H1 (cell line): ENCODE measurements around the gene SLC2A1. TPM values are rescaled to one million over a fixed set of nuclear protein-coding genes. Genes with fewer than 3 reads are reported as not detected.

Experiments
- CTCF ChIA-PET: fragments of 300-600 bp; sonication (Branson Sonifier 250); formaldehyde crosslinking; loops from one replicate; lab custom pipeline; 2021; ENCODE audit not compliant: partially characterized antibody; lab: Charles Lee
- POLR2A ChIA-PET: fragments of 300-600 bp; sonication (Branson Sonifier 250); formaldehyde crosslinking; loops from one replicate; lab custom pipeline; 2021; ENCODE audit warnings: inconsistent platforms; ENCODE audit not compliant: partially characterized antibody; lab: Charles Lee
- DNase-seq, 2 experiments: peaks; one replicate each; pipeline versions ENCODE4 v3.0.0 to v3.0.0-alpha.2; 2010 to 2022; ENCODE audit warnings: low spot score in 2 of 2, low read depth in 1 of 2, mixed read lengths in 1 of 2
- FAIRE-seq: peaks from 2 replicates; lab custom pipeline; 2011; peaks lifted over from hg19 to GRCh38; lab: Jason Lieb, UNC
- H2AFZ ChIP-seq: 2 replicates; pipeline ENCODE4 v1.8.1; 2012; ENCODE audit warnings: low read length, inconsistent platforms
- H2AK5ac ChIP-seq: 2 replicates; pipeline ENCODE4 v1.6.1; 2013; ENCODE audit warnings: low read depth, low read length
- H2BK120ac ChIP-seq: replicated peaks from 2 replicates; pipeline ENCODE3; 2013; ENCODE audit warnings: low read depth, low read length, inconsistent platforms
- H2BK12ac ChIP-seq: 2 replicates; pipeline ENCODE4 v1.6.1; 2013; ENCODE audit warnings: low read depth, low read length
- H2BK15ac ChIP-seq: 2 replicates; pipeline ENCODE4 v1.6.1; 2013; ENCODE audit warnings: low read length
- H2BK20ac ChIP-seq: 2 replicates; pipeline ENCODE4 v1.6.1; 2013; ENCODE audit warnings: low read length
- H2BK5ac ChIP-seq: 2 replicates; pipeline ENCODE4 v1.6.1; 2013; ENCODE audit warnings: low read depth, low read length
- H3K14ac ChIP-seq: 2 replicates; pipeline ENCODE4 v1.6.1; 2013; ENCODE audit warnings: inconsistent platforms; ENCODE audit not compliant: insufficient read length
- H3K18ac ChIP-seq: 2 replicates; pipeline ENCODE4 v1.6.1; 2013; ENCODE audit warnings: low read length; ENCODE audit errors: extremely low read depth
- H3K23ac ChIP-seq: 2 replicates; pipeline ENCODE4 v1.6.1; 2013; ENCODE audit warnings: inconsistent platforms; ENCODE audit not compliant: insufficient read length
- H3K23me2 ChIP-seq: 2 replicates; pipeline ENCODE4 v1.6.1; 2013; ENCODE audit warnings: low read depth, low read length
- H3K27ac ChIP-seq: 2 replicates; pipeline ENCODE4 v1.6.1; 2011; ENCODE audit warnings: low read depth, low read length, inconsistent platforms
- H3K27me3 ChIP-seq, 4 experiments: replicated peaks in 1 of 4; 1 replicate in 1 of 4; 2 replicates in 3 of 4; pipeline versions ENCODE4 v1.6.1 to v1.8.1; 2011 to 2013; ENCODE audit warnings: low read length in 3 of 4, mild to moderate bottlenecking in 3 of 4, inconsistent platforms in 2 of 4, mixed read lengths in 2 of 4, moderate library complexity in 1 of 4; ENCODE audit not compliant: control insufficient read depth in 3 of 4, insufficient read depth in 3 of 4; ENCODE audit errors: extremely low read depth in 1 of 4
- H3K36me3 ChIP-seq, 4 experiments: 2 replicates each; pipeline versions ENCODE4 v1.6.1 to v1.8.1; 2011 to 2013; ENCODE audit warnings: mild to moderate bottlenecking in 4 of 4, low read length in 3 of 4, moderate library complexity in 2 of 4, control low read depth in 1 of 4, inconsistent platforms in 1 of 4; ENCODE audit not compliant: insufficient read depth in 4 of 4, control insufficient read depth in 2 of 4
- H3K4ac ChIP-seq: replicated peaks from 2 replicates; pipeline ENCODE3; 2013; ENCODE audit warnings: low read length, low read depth, mixed read lengths, inconsistent platforms; ENCODE audit not compliant: insufficient read length
- H3K4me1 ChIP-seq, 4 experiments: replicated peaks in 1 of 4; 1 replicate in 1 of 4; 2 replicates in 3 of 4; pipeline versions ENCODE4 v1.6.1 to v1.8.1; 2011 to 2013; ENCODE audit warnings: low read length in 3 of 4, inconsistent platforms in 2 of 4, mixed read lengths in 1 of 4; ENCODE audit not compliant: insufficient read depth in 4 of 4, control insufficient read depth in 3 of 4
- H3K4me2 ChIP-seq, 2 experiments: 2 replicates each; pipeline versions ENCODE4 v1.6.1 to v1.8.1; 2011 to 2013; ENCODE audit warnings: low read depth in 2 of 2, low read length in 2 of 2, control low read depth in 1 of 2, inconsistent platforms in 1 of 2, mild to moderate bottlenecking in 1 of 2; ENCODE audit not compliant: insufficient read depth in 1 of 2
- H3K4me3 ChIP-seq, 4 experiments: fragments of 200-600, 300-600 bp in 1 of 4; sonication (generic), shearing (Covaris generic), sonication (Bioruptor Twin) in 1 of 4; 2 replicates each; pipeline versions ENCODE4 v1.5.1 to v1.8.1; 2011 to 2016; ENCODE audit warnings: low read length in 4 of 4, low read depth in 3 of 4, control low read depth in 2 of 4, inconsistent platforms in 2 of 4, mild to moderate bottlenecking in 2 of 4, mixed read lengths in 1 of 4, moderate library complexity in 1 of 4; ENCODE audit not compliant: insufficient read depth in 2 of 4; ENCODE audit errors: extremely low read depth in 1 of 4
- H3K56ac ChIP-seq: replicated peaks from 2 replicates; pipeline ENCODE3; 2013; ENCODE audit warnings: low read depth, mild to moderate bottlenecking, mixed read lengths, low read length, inconsistent platforms; ENCODE audit not compliant: insufficient read length
- H3K79me1 ChIP-seq: 2 replicates; pipeline ENCODE4 v1.6.1; 2013; ENCODE audit warnings: low read depth, low read length, control low read depth
- H3K79me2 ChIP-seq, 2 experiments: 2 replicates each; pipeline versions ENCODE4 v1.6.1 to v1.8.1; 2012 to 2013; ENCODE audit warnings: low read length in 2 of 2, mild to moderate bottlenecking in 2 of 2, inconsistent platforms in 1 of 2; ENCODE audit not compliant: insufficient read depth in 2 of 2, control insufficient read depth in 1 of 2
- H3K9ac ChIP-seq, 4 experiments: replicated peaks in 1 of 4; 1 replicate in 1 of 4; 2 replicates in 3 of 4; pipeline versions ENCODE4 v1.6.1 to v1.8.1; 2011 to 2013; ENCODE audit warnings: low read depth in 3 of 4, low read length in 3 of 4, control low read depth in 2 of 4, mild to moderate bottlenecking in 2 of 4, moderate library complexity in 2 of 4, inconsistent platforms in 1 of 4; ENCODE audit errors: extremely low read depth in 1 of 4
- H3K9me3 ChIP-seq, 2 experiments: 2 replicates each; pipeline versions ENCODE4 v1.6.1 to v1.8.1; 2012 to 2013; ENCODE audit warnings: mild to moderate bottlenecking in 2 of 2, moderate library complexity in 2 of 2, control low read depth in 1 of 2, inconsistent platforms in 1 of 2, low read depth in 1 of 2, low read length in 1 of 2, mixed read lengths in 1 of 2; ENCODE audit not compliant: insufficient read depth in 2 of 2
- H4K20me1 ChIP-seq, 2 experiments: replicated peaks in 1 of 2; 2 replicates each; pipeline versions ENCODE3 to v1.8.1; 2011 to 2013; ENCODE audit warnings: inconsistent platforms in 2 of 2, low read length in 2 of 2, mild to moderate bottlenecking in 1 of 2; ENCODE audit not compliant: insufficient read depth in 2 of 2, control insufficient read depth in 1 of 2
- H4K5ac ChIP-seq: 2 replicates; pipeline ENCODE4 v1.6.1; 2013; ENCODE audit warnings: low read length, low read depth, mixed read lengths, inconsistent platforms; ENCODE audit not compliant: insufficient read length
- H4K8ac ChIP-seq: 2 replicates; pipeline ENCODE4 v1.8.0; 2013; ENCODE audit warnings: mild to moderate bottlenecking, moderate library complexity, low read length, inconsistent platforms; ENCODE audit not compliant: insufficient read depth; ENCODE audit errors: extremely low read depth
- H4K91ac ChIP-seq: replicated peaks from 2 replicates; pipeline ENCODE3; 2013; ENCODE audit warnings: low read length, mixed read lengths, inconsistent platforms; ENCODE audit not compliant: insufficient read length
- ATF3 ChIP-seq: IDR thresholded peaks from 2 replicates; pipeline ENCODE4 v1.6.1; 2011; ENCODE audit warnings: low read depth, mild to moderate bottlenecking, low read length; ENCODE audit not compliant: insufficient read depth
- BCL11A ChIP-seq, 2 experiments: IDR thresholded peaks; one replicate each; pipeline ENCODE4 v1.6.1; 2011; ENCODE audit warnings: low read depth in 2 of 2, low read length in 2 of 2, mild to moderate bottlenecking in 2 of 2
- HDAC2 ChIP-seq, 2 experiments: fragments of 300-600 bp in 1 of 2; sonication (generic) in 1 of 2; IDR thresholded peaks; 2 replicates each; pipeline ENCODE4 v1.6.1; 2011 to 2012; ENCODE audit warnings: low read depth in 2 of 2, low read length in 2 of 2, mild to moderate bottlenecking in 2 of 2, moderate library complexity in 2 of 2, borderline replicate concordance in 1 of 2, inconsistent platforms in 1 of 2
- HDAC6 ChIP-seq: IDR thresholded peaks from one replicate; pipeline ENCODE4 v1.7.1; 2012; ENCODE audit warnings: low read depth, mild to moderate bottlenecking, inconsistent platforms, low read length, moderate library complexity
- JUN ChIP-seq: IDR thresholded peaks from 2 replicates; pipeline ENCODE4 v1.6.1; 2011; ENCODE audit warnings: low read depth, mild to moderate bottlenecking, improper control_type of control experiment, low read length
- SUZ12 ChIP-seq: fragments of 200-600 bp; sonication (generic); IDR thresholded peaks from 2 replicates; pipeline ENCODE4 v1.6.1; 2012; ENCODE audit warnings: mild to moderate bottlenecking, inconsistent platforms, low read length, moderate library complexity, mixed read lengths
- WGBS, 2 experiments: shearing (Covaris generic) in 1 of 2; methylation state at CpG; one replicate each; pipeline versions ENCODE4 v1.1.6 to v1.1.7; 2013 to 2015; ENCODE audit warnings: low lambda C conversion rate in 2 of 2, mixed read lengths in 2 of 2, inconsistent platforms in 1 of 2, low coverage in 1 of 2, missing lambda C conversion rate in 1 of 2; ENCODE audit not compliant: insufficient replicate concordance in 2 of 2, insufficient coverage in 1 of 2, insufficient read length in 1 of 2; ENCODE audit errors: extremely low coverage in 1 of 2, missing lambda C conversion rate in 1 of 2; 5-methylcytosine and 5-hydroxymethylcytosine counted together
- polyA plus RNA-seq, 7 experiments: library from polyadenylated mRNA; depleted of rRNA in 3 of 7; stranded (reverse) in 5 of 7; unstranded in 2 of 7; fragments of >200 nt in 5 of 7; fragments of 200-250 nt in 2 of 7; gene quantifications; 1 replicate in 5 of 7; 2 replicates in 1 of 7; 4 replicates in 1 of 7; pipeline versions ENCODE4 v1.2.1 to v1.2.3, GENCODE V29; 2011 to 2013; ENCODE audit warnings: missing spikeins in 2 of 7, mixed read lengths in 2 of 7
- total RNA-seq: library from RNA; stranded (reverse); fragmentation: NEBNext Ultra II Directional; extraction: Animal tissue kit (Norgen Biotek cat#: 25700); gene quantifications from 2 replicates; pipeline ENCODE4 v1.2.1, GENCODE V29; 2021

The SLC2A1 gene
- total and polyA plus RNA-seq, 2 of the 8 experiments (the other 6 are each of a cell fraction or from before 2014, with no cell fraction given): 230 to 308 TPM

GRCh38 chr1:42961312-42962091 is 2.8 kb upstream of the SLC2A1 start:
- DNase-seq: no peak
- H3K36me3 ChIP-seq: peaks cover 0 to 3% (median 0%) of the 10 kb centered on the region in 4 experiments; a peak in 1 of 8 replicates
- TF ChIP-seq SUZ12 (no peak), HDAC6 (no peak), ATF3 (no peak), HDAC2 (IDR thresholded peaks at IDR 0.05; ENCODE audit: borderline replicate concordance in 1 of 2, low read depth in 2 of 2, low read length in 2 of 2) (no peak), BCL11A (IDR thresholded peaks at IDR 0.05; ENCODE audit: low read depth in 2 of 2, low read length in 2 of 2) (no peak), JUN (no peak)
- TF ChIP-seq, all 59 proteins: peak for 0
- H3K4ac ChIP-seq: peak overlapping the region; percentile 16
- H3K56ac ChIP-seq: no peak overlapping the region
- H4K20me1 ChIP-seq: peaks cover 6 to 13% of the 10 kb centered on the region in 2 experiments
- peak overlapping the region; percentile 93; the same call in 1 of the 2 replicates for H2BK15ac ChIP-seq
- ChIA-PET CTCF (interaction anchor here (0.6 to 5.2 kb wide), 4 partner anchors 17 to 112 kb away, joined by 3 to 24 read pairs (median 4); no protein-coding TSS in a partner anchor), POLR2A (interaction anchor here (0.5 to 14.7 kb wide), 13 partner anchors 10 to 99 kb away, joined by 3 to 140 read pairs (median 5); no protein-coding TSS in a partner anchor)
- peak overlapping the region; percentile 71; the same call in 1 of the 2 replicates for H2AK5ac ChIP-seq
- H2BK5ac ChIP-seq: peak overlapping the region; percentile 98; the same call in 1 of the 2 replicates
- FAIRE-seq: no peak
- peak overlapping the region; percentile 30 to 81; a peak in 3 of 4 replicates for H3K4me2 ChIP-seq
- no peak overlapping the region for H3K9ac ChIP-seq
- H3K14ac ChIP-seq: no peak overlapping the region
- WGBS, 2 experiments: 88% methylated on average over 6 of the region's 6 CpGs; no CpG with 5 or more reads in 1 of the 2 experiments
- H3K9me3 ChIP-seq: no peaks in the 10 kb centered on the region
- H3K23ac ChIP-seq: no peak overlapping the region
- no peaks in the 10 kb centered on the region for H3K27me3 ChIP-seq
- H4K5ac ChIP-seq: no peak overlapping the region
- H3K23me2 ChIP-seq: peaks cover 4% of the 10 kb centered on the region; the same call in 1 of the 2 replicates
- H4K8ac ChIP-seq: no peak overlapping the region
- no peak overlapping the region for H3K4me3 ChIP-seq
- peaks cover 17 to 34% (median 24%) of the 10 kb centered on the region in 4 experiments for H3K4me1 ChIP-seq
- H4K91ac ChIP-seq: peak overlapping the region; percentile 26
- H2BK20ac ChIP-seq: peak overlapping the region; percentile 92
- H3K18ac ChIP-seq: peak overlapping the region; percentile 86
- H2BK120ac ChIP-seq: peak overlapping the region; percentile 8
- H2AFZ ChIP-seq: no peak overlapping the region
- peak overlapping the region; percentile 99 for H2BK12ac ChIP-seq
- H3K79me2 ChIP-seq: peaks cover 26 to 47% of the 10 kb centered on the region in 2 experiments
- H3K79me1 ChIP-seq: no peaks in the 10 kb centered on the region; the same call in none of the 2 replicates
- H3K27ac ChIP-seq: peak overlapping the region; percentile 80; the same call in 1 of the 2 replicates
